ENCODE results near the gene RIMBP3B.
"Not testable (repeated sequence)": the region's sequence is repeated elsewhere in the genome, so short reads cannot be mapped to it uniquely, and the experiment has no call there.

RIMBP3B gene, protein sequence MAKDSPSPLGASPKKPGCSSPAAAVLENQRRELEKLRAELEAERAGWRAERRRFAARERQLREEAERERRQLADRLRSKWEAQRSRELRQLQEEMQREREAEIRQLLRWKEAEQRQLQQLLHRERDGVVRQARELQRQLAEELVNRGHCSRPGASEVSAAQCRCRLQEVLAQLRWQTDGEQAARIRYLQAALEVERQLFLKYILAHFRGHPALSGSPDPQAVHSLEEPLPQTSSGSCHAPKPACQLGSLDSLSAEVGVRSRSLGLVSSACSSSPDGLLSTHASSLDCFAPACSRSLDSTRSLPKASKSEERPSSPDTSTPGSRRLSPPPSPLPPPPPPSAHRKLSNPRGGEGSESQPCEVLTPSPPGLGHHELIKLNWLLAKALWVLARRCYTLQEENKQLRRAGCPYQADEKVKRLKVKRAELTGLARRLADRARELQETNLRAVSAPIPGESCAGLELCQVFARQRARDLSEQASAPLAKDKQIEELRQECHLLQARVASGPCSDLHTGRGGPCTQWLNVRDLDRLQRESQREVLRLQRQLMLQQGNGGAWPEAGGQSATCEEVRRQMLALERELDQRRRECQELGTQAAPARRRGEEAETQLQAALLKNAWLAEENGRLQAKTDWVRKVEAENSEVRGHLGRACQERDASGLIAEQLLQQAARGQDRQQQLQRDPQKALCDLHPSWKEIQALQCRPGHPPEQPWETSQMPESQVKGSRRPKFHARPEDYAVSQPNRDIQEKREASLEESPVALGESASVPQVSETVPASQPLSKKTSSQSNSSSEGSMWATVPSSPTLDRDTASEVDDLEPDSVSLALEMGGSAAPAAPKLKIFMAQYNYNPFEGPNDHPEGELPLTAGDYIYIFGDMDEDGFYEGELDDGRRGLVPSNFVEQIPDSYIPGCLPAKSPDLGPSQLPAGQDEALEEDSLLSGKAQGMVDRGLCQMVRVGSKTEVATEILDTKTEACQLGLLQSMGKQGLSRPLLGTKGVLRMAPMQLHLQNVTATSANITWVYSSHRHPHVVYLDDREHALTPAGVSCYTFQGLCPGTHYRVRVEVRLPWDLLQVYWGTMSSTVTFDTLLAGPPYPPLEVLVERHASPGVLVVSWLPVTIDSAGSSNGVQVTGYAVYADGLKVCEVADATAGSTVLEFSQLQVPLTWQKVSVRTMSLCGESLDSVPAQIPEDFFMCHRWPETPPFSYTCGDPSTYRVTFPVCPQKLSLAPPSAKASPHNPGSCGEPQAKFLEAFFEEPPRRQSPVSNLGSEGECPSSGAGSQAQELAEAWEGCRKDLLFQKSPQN (N-terminal part only)

DNA sequence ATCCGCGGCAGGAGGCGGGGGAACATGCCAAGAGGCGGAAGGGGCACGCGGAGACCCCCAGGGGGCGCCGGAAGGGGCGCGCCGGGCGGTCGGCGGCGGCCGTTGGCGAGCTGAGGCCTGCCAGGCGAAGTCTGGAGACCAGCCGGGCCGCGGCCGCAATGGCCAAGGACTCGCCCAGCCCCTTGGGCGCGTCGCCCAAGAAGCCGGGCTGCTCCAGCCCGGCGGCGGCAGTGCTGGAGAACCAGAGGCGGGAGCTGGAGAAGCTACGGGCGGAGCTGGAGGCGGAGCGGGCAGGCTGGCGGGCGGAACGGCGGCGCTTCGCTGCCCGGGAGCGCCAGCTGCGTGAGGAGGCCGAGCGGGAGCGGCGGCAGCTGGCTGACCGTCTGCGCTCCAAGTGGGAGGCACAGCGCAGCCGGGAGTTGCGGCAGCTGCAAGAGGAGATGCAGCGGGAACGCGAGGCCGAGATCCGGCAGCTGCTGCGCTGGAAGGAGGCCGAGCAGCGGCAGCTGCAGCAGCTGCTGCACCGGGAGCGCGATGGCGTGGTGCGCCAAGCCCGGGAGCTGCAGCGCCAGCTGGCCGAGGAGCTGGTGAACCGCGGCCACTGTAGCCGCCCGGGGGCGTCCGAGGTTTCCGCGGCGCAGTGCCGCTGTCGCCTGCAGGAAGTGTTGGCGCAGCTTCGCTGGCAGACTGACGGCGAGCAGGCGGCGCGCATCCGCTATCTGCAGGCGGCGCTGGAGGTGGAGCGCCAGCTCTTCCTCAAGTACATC lies at the start of gene RIMBP3B:
TSS of gene RIMBP3B (plus strand) at position 51 of the 767 bp plus-strand sequence. CDS start at position 159, 108 bp downstream.
- not testable (repeated sequence) for H3K27ac ChIP-seq, H3K36me3 ChIP-seq, H3K4me1 ChIP-seq, H3K4me3 ChIP-seq, H4K20me1 ChIP-seq, H3K9ac ChIP-seq, H3K9me3 ChIP-seq, H3K4me2 ChIP-seq, H3K27me3 ChIP-seq

DNA sequence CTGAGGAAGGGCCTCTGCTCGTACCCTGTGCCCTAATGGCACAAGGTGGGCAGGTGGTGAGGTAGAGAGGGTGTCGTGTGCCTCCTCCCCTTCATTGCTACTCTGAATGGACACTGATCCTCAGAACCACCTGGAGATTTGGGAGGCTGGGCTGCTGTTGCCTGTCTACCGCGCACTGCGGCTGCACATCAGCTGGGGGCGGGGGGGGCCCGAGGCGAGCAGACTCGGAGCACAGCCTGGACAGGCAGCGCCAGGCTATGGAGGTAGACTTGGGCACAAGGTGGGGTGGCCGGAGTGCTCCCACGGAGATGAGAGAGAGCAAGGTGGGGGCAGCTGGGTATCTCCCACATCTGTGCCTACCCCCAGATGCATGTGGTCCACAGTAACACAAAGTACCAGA lies 26.0 kb upstream of the RIMBP3B start:
- H3K27me3 ChIP-seq, H3K4me2 ChIP-seq, H3K4me3 ChIP-seq, H4K20me1 ChIP-seq, H3K27ac ChIP-seq, H3K9ac ChIP-seq, H3K36me3 ChIP-seq, H3K4me1 ChIP-seq, H3K9me3 ChIP-seq: not testable (repeated sequence)

- not testable (repeated sequence) for H3K4me3 ChIP-seq, H3K27me3 ChIP-seq, H3K4me2 ChIP-seq, H3K4me1 ChIP-seq, H3K36me3 ChIP-seq, H3K9ac ChIP-seq, H3K27ac ChIP-seq, H3K9me3 ChIP-seq, H4K20me1 ChIP-seq
Observed at GRCh38 chr22:21360525-21360924, 23.0 kb upstream of the RIMBP3B start.

DNA sequence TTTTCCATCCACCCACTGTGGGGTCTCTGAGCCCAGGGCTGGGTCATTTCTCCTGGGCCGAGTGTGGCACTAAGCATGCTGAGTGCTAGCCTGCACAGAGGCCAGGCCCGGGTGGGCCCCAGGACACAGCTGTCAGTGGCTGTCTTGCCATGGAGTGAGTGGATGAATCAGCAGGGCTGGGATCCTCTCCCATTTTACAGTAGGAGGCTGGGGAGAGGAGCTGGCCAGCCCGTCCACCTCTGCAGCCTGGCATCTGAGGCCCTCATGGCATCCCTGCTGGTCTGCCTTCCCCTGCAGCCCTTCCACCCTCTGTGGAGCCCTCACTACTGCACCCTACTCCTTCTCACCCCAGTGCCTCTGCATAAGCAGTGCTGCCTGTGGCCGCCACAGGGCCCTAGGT lies 21.1 kb upstream of the RIMBP3B start:
- not testable (repeated sequence) for H3K9me3 ChIP-seq, H3K36me3 ChIP-seq, H3K27me3 ChIP-seq

GRCh38 chr22:21363061-21363460 lies 20.5 kb upstream of the RIMBP3B start:
- not testable (repeated sequence) for H4K20me1 ChIP-seq, H3K4me2 ChIP-seq, H3K27me3 ChIP-seq, H3K4me3 ChIP-seq, H3K4me1 ChIP-seq, H3K9ac ChIP-seq, H3K36me3 ChIP-seq, H3K9me3 ChIP-seq, H3K27ac ChIP-seq

More for the DNA sequence above, 21.1 kb upstream of the RIMBP3B start:
- not testable (repeated sequence) for H3K27ac ChIP-seq, H3K9ac ChIP-seq, H3K4me3 ChIP-seq, H4K20me1 ChIP-seq, H3K4me2 ChIP-seq, H3K4me1 ChIP-seq

DNA sequence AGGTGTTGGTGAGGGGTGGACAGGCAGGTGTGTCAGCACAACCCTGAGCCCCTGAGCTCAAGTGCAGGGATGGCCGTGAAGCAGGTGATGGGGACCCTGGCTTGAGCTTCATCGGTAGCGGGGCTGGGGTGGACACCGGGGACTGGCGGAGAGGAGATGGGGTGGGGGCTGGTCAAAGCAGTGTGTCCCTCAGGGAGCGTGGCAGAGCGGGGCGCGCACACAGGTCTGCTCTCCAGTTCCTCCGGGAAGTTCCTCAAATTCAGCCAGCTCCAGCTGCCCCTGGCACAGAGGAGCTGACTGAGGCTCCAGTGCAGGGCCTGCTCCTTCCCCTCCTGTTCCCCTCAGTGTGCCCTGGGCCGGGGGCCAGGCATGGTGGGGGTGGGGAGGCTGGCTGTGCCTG lies 19.7 kb upstream of the RIMBP3B start:
- H3K4me3 ChIP-seq, H4K20me1 ChIP-seq, H3K27me3 ChIP-seq, H3K36me3 ChIP-seq, H3K4me1 ChIP-seq, H3K4me2 ChIP-seq, H3K9me3 ChIP-seq, H3K9ac ChIP-seq, H3K27ac ChIP-seq: not testable (repeated sequence)

DNA sequence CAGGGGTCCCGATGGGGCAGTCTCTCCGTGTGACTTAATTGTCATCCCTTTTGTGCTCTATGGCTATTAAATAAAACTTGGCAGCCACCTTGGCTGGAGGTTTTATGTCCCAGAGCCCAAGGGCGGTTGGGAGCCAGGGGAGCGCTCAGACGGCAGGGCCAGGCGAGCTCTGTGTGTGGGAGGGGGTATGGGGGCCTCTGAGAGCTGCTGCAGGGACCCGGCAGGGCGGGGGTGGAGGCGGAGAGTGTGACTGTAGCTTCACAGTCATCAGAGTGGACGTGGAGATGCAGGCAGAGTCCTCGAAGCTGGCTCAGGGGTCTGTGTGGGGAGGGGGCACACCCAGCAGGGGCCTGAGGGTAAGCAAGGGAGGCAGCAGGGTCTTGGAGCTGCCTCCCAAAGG lies 19.2 kb upstream of the RIMBP3B start:
- not testable (repeated sequence) for H3K36me3 ChIP-seq, H4K20me1 ChIP-seq, H3K4me1 ChIP-seq, H3K27ac ChIP-seq, H3K4me2 ChIP-seq, H3K9ac ChIP-seq, H3K9me3 ChIP-seq, H3K4me3 ChIP-seq, H3K27me3 ChIP-seq

- H3K9me3 ChIP-seq, H3K9ac ChIP-seq: not testable (repeated sequence)
Observed at GRCh38 chr22:21365337-21365736, 18.2 kb upstream of the RIMBP3B start.

GRCh38 chr22:21368603-21369310 lies 14.8 kb upstream of the RIMBP3B start:
- not testable (repeated sequence) for H3K27me3 ChIP-seq, H3K4me2 ChIP-seq, H3K9ac ChIP-seq, H3K9me3 ChIP-seq, H4K20me1 ChIP-seq, H3K27ac ChIP-seq, H3K36me3 ChIP-seq, H3K4me1 ChIP-seq, H3K4me3 ChIP-seq

More at GRCh38 chr22:21365337-21365736, 18.2 kb upstream of the RIMBP3B start:
- not testable (repeated sequence) for H4K20me1 ChIP-seq, H3K36me3 ChIP-seq, H3K27me3 ChIP-seq, H3K27ac ChIP-seq, H3K4me1 ChIP-seq, H3K4me2 ChIP-seq, H3K4me3 ChIP-seq

DNA sequence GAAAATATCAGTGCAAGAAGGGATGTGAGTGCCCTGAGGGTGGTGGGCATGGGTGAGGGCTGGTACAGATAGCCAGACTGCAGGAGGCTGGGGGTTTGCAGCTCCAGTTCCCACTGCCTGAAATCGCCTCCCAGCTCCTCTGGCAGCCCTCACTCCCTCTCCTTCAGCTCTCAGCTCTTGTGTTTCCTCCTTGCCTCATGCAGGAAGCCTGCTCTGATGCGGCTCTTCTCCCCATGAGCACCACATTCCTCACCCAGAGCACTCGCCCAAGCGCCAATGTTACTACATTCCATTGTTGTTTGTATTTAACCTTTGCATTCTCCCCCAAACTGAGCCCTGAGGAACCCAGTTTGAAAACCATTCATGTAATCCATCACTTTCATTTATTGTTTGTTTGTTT lies 7.7 kb upstream of the RIMBP3B start:
- not testable (repeated sequence) for H3K27ac ChIP-seq, H3K4me1 ChIP-seq, H3K36me3 ChIP-seq, H3K9ac ChIP-seq, H4K20me1 ChIP-seq, H3K4me2 ChIP-seq, H3K27me3 ChIP-seq, H3K9me3 ChIP-seq, H3K4me3 ChIP-seq

GRCh38 chr22:21384468-21385357 lies 1.2 kb downstream of the RIMBP3B start:
- not testable (repeated sequence) for H3K9ac ChIP-seq, H3K27me3 ChIP-seq, H3K4me1 ChIP-seq, H3K27ac ChIP-seq, H3K4me2 ChIP-seq, H3K4me3 ChIP-seq, H4K20me1 ChIP-seq, H3K36me3 ChIP-seq, H3K9me3 ChIP-seq

DNA sequence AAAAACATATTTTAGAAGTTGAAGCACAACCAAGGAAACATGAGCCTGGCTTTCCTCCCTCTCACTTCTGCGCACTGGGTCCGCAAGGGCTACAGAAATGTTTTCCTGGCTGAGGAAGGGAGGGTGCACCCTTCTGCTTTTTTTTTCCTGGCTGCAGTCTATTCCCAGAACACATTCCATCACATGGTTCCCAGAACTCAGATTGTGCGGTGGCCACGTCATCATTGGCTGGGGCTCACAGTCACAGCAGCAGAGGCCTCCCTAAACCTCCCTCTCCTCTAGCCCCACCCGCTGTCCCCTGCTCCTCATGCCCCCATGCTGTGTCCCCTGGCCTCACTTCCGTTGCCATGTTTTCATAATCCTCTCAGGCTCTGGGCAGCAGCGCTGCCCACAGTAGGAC lies 5.9 kb downstream of the RIMBP3B start:
- H3K9ac ChIP-seq: not testable (repeated sequence)

More for the DNA sequence above, 5.9 kb downstream of the RIMBP3B start:
- H3K36me3 ChIP-seq, H3K27ac ChIP-seq, H4K20me1 ChIP-seq, H3K9me3 ChIP-seq, H3K4me1 ChIP-seq, H3K4me3 ChIP-seq, H3K4me2 ChIP-seq, H3K27me3 ChIP-seq: not testable (repeated sequence)

Measured in BLaER1 (cell line).